Activated CD4-positive, alpha-beta T cell treated with anti-CD3 and anti-CD28 coated beads, Interleukin-2, amount 10 ng/mL, durations not matched to agents 7 days and 5 days (primary cell): ENCODE data around the gene HIVEP3. TPM values are rescaled to one million over a fixed set of nuclear protein-coding genes. Genes with fewer than 3 reads are reported as not detected.

Source experiments
- CTCF ChIA-PET: fragments of 350-600 bp; sonication (Branson Sonifier 250); formaldehyde crosslinking; loops from one replicate; lab custom pipeline; 2021; ENCODE audit warnings: antibody characterized with exemption; lab: Charles Lee
- POLR2A ChIA-PET: fragments of 350-600 bp; sonication (Branson Sonifier 250); formaldehyde crosslinking; loops from one replicate; lab custom pipeline; 2021; ENCODE audit warnings: antibody characterized with exemption; lab: Charles Lee
- DNase-seq: peaks from one replicate; pipeline ENCODE4 v3.0.0-alpha.2; 2020
- H3K27ac Mint-ChIP-seq: one replicate; pipeline ENCODE4 v1.8.0; 2021; ENCODE audit warnings: mild to moderate bottlenecking, moderate library complexity, mixed read lengths
- H3K27me3 Mint-ChIP-seq: one replicate; pipeline ENCODE4 v1.8.0; 2021; ENCODE audit warnings: mixed read lengths
- H3K36me3 Mint-ChIP-seq: one replicate; pipeline ENCODE4 v1.8.0; 2021; ENCODE audit warnings: low read depth, mixed read lengths
- H3K4me1 Mint-ChIP-seq: one replicate; pipeline ENCODE4 v1.8.0; 2021; ENCODE audit warnings: mixed read lengths
- H3K4me3 Mint-ChIP-seq: one replicate; pipeline ENCODE4 v1.8.0; 2021; ENCODE audit warnings: mild to moderate bottlenecking, moderate library complexity, mixed read lengths
- H3K9me3 Mint-ChIP-seq: one replicate; pipeline ENCODE4 v1.8.0; 2021; ENCODE audit warnings: mixed read lengths
- total RNA-seq, 2 experiments: library from RNA; stranded (reverse); gene quantifications; one replicate each; pipeline ENCODE4 v1.2.3, GENCODE V29; 2021

Gene HIVEP3
- total RNA-seq, 2 experiments from 2014 or later = 18.4 to 21.5 TPM

- DNase-seq = no peak
- no peak overlapping the region for H3K27ac Mint-ChIP-seq
- H3K9me3 Mint-ChIP-seq = peaks cover 5% of the 10 kb centered on the region
- ChIA-PET POLR2A (no interaction called here), CTCF (interaction anchor here (0.7 kb wide), 1 partner anchor 34 kb away, joined by 3 read pairs; no protein-coding TSS in a partner anchor)
- H3K4me3 Mint-ChIP-seq = no peak overlapping the region
- no peaks in the 10 kb centered on the region for H3K27me3 Mint-ChIP-seq
- peaks cover 6% of the 10 kb centered on the region for H3K36me3 Mint-ChIP-seq
- H3K4me1 Mint-ChIP-seq = peaks cover 2% of the 10 kb centered on the region
Measured at GRCh38 chr1:41607808-41608207, 310.9 kb downstream of the HIVEP3 start.

- peaks cover 18% of the 10 kb centered on the region for H3K36me3 Mint-ChIP-seq
- H3K4me3 Mint-ChIP-seq = no peak overlapping the region
- peaks cover 16% of the 10 kb centered on the region for H3K4me1 Mint-ChIP-seq
- H3K27me3 Mint-ChIP-seq = no peaks in the 10 kb centered on the region
- ChIA-PET CTCF (no interaction called here), POLR2A (no interaction called here)
- H3K9me3 Mint-ChIP-seq = peaks cover 18% of the 10 kb centered on the region
- H3K27ac Mint-ChIP-seq = no peak overlapping the region
- no peak for DNase-seq
Measured at GRCh38 chr1:41599912-41600311, 318.8 kb downstream of the HIVEP3 start.

DNA sequence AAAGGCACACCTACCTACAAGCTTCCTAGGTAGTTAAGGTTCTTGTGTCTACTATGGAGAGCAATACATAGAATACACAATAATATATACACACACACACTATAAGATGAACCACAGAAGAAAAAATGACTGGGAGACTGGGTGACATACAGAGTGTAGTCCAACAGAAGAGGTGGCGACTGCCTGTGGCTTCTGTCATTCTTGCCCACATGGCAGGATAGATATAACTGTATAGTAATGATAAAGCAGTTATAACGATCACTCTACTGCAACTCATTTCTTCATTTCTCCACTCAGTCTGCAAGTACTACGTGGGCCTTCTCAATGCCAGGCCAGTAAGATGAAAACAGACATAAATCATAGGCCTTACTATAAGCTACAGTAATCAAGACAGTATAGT lies 320.4 kb downstream of the HIVEP3 start:
- Mint-ChIP-seq H3K4me1 (peaks cover 16% of the 10 kb centered on the region), H3K36me3 (peaks cover 15% of the 10 kb centered on the region), H3K27ac (no peak overlapping the region), H3K27me3 (no peaks in the 10 kb centered on the region), H3K9me3 (peaks cover 13% of the 10 kb centered on the region), H3K4me3 (no peak overlapping the region)
- ChIA-PET CTCF (interaction anchor here (0.5 to 1.6 kb wide), 2 partner anchors 9 to 189 kb away, joined by 3 to 4 read pairs; no protein-coding TSS in a partner anchor), POLR2A (no interaction called here)
- DNase-seq = no peak

GRCh38 chr1:41592451-41593125 lies 326.1 kb downstream of the HIVEP3 start:
- Mint-ChIP-seq H3K36me3 (peaks cover 6% of the 10 kb centered on the region), H3K9me3 (peaks cover 2% of the 10 kb centered on the region), H3K27me3 (no peaks in the 10 kb centered on the region), H3K27ac (no peak overlapping the region), H3K4me1 (peaks cover 3% of the 10 kb centered on the region), H3K4me3 (no peak overlapping the region)
- POLR2A ChIA-PET = no interaction called here
- DNase-seq = no peak
- CTCF ChIA-PET = no interaction called here

DNA sequence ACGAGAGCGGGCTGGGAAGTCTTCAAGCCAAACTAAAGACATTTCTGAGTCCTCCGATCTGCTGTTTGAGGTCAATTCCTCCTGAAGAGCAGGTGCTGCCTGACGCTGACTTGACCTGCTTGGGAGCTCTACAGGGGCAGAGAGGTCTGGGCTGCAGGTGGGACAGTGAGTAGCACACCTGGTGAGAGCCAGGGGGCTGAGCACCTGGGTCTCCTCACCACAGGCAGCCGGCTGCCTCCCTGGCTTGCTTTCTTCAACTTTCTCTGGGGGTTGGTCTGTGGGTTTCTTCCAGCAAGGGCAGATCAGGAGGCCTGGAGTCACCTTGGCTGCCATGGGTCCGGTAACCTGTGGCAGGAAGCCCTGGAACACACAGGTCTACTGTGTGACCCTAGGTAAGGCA lies 326.8 kb downstream of the HIVEP3 start:
- no peak for DNase-seq
- Mint-ChIP-seq H3K27ac (no peak overlapping the region), H3K9me3 (peaks cover 2% of the 10 kb centered on the region), H3K27me3 (no peaks in the 10 kb centered on the region), H3K4me1 (peaks cover under 1% of the 10 kb centered on the region), H3K36me3 (peaks cover 6% of the 10 kb centered on the region), H3K4me3 (no peak overlapping the region)
- ChIA-PET POLR2A (no interaction called here), CTCF (no interaction called here)

DNA sequence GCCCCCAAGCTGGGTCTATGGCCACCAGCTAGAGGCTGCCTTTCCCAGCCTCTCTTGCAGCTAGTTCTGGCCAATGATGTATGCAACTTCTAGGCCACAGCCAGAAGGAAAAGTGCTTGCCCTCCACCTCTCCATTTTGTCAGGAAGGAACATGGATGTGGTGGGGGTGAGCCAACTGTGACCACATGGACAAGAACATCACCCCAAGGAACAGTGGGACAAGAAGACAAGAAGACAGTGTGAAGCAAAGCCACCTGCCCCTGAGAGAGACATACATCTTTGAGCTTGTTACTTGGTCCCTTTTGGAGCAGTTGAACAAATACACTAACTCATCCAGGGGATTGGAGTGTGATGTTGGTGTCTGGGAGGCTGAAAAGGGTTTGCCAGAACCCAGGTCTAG lies 328.4 kb downstream of the HIVEP3 start:
- ChIA-PET POLR2A (no interaction called here), CTCF (interaction anchor here (0.8 to 1.7 kb wide), 2 partner anchors 15 to 203 kb away, joined by 3 to 4 read pairs; no protein-coding TSS in a partner anchor)
- H3K36me3 Mint-ChIP-seq = peaks cover 6% of the 10 kb centered on the region
- no peak overlapping the region for H3K4me3 Mint-ChIP-seq
- no peak for DNase-seq
- H3K9me3 Mint-ChIP-seq = peaks cover 2% of the 10 kb centered on the region
- no peaks in the 10 kb centered on the region for H3K4me1 Mint-ChIP-seq
- no peak overlapping the region for H3K27ac Mint-ChIP-seq
- H3K27me3 Mint-ChIP-seq = no peaks in the 10 kb centered on the region

DNA sequence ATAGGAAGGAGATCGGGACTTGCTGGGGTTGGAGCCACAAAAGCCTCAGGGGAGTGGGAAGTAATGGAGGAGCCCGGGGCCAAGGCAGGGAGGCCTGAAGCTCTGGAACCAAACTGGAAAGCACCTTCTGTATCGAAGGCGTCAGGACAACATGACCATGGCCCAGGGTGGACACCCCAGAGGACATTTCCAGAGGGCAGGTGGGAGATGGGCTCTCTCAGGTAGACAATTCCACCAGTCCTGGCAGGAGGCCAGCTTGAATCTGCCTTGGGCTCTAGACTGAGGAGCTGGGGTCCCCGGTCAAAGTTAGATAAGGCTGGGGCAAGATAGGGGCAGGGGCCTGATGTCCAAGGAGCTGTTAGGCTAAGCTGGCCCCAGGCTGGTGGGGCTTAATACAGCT lies 329.3 kb downstream of the HIVEP3 start:
- ChIA-PET POLR2A (no interaction called here), CTCF (interaction anchor here (0.7 to 1.7 kb wide), 5 partner anchors 9 to 21 kb away, joined by 3 to 4 read pairs (median 4); no protein-coding TSS in a partner anchor)
- H3K27me3 Mint-ChIP-seq = no peaks in the 10 kb centered on the region
- no peak overlapping the region for H3K4me3 Mint-ChIP-seq
- no peak overlapping the region for H3K27ac Mint-ChIP-seq
- H3K4me1 Mint-ChIP-seq = no peaks in the 10 kb centered on the region
- peaks cover 6% of the 10 kb centered on the region for H3K36me3 Mint-ChIP-seq
- no peak for DNase-seq
- H3K9me3 Mint-ChIP-seq = peaks cover 2% of the 10 kb centered on the region

DNA sequence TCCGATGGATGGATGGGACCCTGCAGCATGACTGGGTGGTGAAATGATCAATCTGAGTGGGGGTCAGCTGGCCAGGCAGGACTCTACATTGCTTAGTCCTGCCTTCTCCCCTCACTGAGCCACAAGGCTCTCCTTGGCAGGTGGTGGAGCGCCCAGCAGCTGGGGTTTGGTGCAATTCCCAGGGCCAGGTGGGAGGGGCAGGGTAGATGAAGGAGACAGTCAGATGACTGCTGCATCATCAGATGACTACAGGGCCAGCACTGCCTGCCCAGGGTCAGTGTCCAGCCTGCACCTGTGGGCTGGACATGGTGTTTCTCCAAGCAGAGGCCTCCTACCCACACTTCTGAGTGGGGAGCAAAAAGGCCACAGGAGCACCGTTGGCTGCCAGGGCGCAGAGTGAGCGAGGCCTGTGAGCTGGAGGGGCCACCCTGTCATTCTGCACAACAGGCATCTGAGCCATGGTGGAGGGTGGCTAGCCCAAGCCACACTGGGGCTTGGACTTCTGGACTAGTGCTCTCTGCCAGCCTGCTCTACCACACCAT lies 330.3 kb downstream of the HIVEP3 start:
- no peak overlapping the region for H3K27ac Mint-ChIP-seq
- H3K27me3 Mint-ChIP-seq = no peaks in the 10 kb centered on the region
- no peak for DNase-seq
- H3K4me3 Mint-ChIP-seq = no peak overlapping the region
- ChIA-PET POLR2A (no interaction called here), CTCF (interaction anchor here (1.3 kb wide), 1 partner anchor 14 kb away, joined by 4 read pairs; no protein-coding TSS in a partner anchor)
- peaks cover 9% of the 10 kb centered on the region for H3K36me3 Mint-ChIP-seq
- no peaks in the 10 kb centered on the region for H3K4me1 Mint-ChIP-seq
- peaks cover 2% of the 10 kb centered on the region for H3K9me3 Mint-ChIP-seq

GRCh38 chr1:41587791-41588190 lies 330.9 kb downstream of the HIVEP3 start:
- no peak for DNase-seq
- ChIA-PET CTCF (interaction anchor here (0.6 kb wide), 1 partner anchor 203 kb away, joined by 3 read pairs; no protein-coding TSS in a partner anchor), POLR2A (no interaction called here)
- peak overlapping the region; percentile 54 for H3K27ac Mint-ChIP-seq
- no peak overlapping the region for H3K4me3 Mint-ChIP-seq
- no peaks in the 10 kb centered on the region for H3K4me1 Mint-ChIP-seq
- no peaks in the 10 kb centered on the region for H3K27me3 Mint-ChIP-seq
- H3K36me3 Mint-ChIP-seq = peaks cover 9% of the 10 kb centered on the region
- H3K9me3 Mint-ChIP-seq = peaks cover 2% of the 10 kb centered on the region

GRCh38 chr1:41586230-41586629 lies 332.5 kb downstream of the HIVEP3 start:
- ChIA-PET CTCF (no interaction called here), POLR2A (no interaction called here)
- Mint-ChIP-seq H3K36me3 (peaks cover 7% of the 10 kb centered on the region), H3K27ac (no peak overlapping the region), H3K4me3 (no peak overlapping the region), H3K9me3 (peaks cover 2% of the 10 kb centered on the region), H3K4me1 (peaks cover 7% of the 10 kb centered on the region), H3K27me3 (no peaks in the 10 kb centered on the region)
- DNase-seq = no peak

GRCh38 chr1:41583658-41584547 lies 334.8 kb downstream of the HIVEP3 start:
- no peak overlapping the region for H3K27ac Mint-ChIP-seq
- no peaks in the 10 kb centered on the region for H3K27me3 Mint-ChIP-seq
- H3K9me3 Mint-ChIP-seq = no peaks in the 10 kb centered on the region
- ChIA-PET POLR2A (interaction anchor here (0.6 kb wide), 1 partner anchor 9 kb away, joined by 3 read pairs; no protein-coding TSS in a partner anchor), CTCF (interaction anchor here (1.9 kb wide), 1 partner anchor 10 kb away, joined by 6 read pairs; no protein-coding TSS in a partner anchor)
- peaks cover 16% of the 10 kb centered on the region for H3K36me3 Mint-ChIP-seq
- H3K4me3 Mint-ChIP-seq = no peak overlapping the region
- peaks cover 15% of the 10 kb centered on the region for H3K4me1 Mint-ChIP-seq
- no peak for DNase-seq

GRCh38 chr1:41582851-41583657 lies 335.7 kb downstream of the HIVEP3 start:
- H3K27ac Mint-ChIP-seq = no peak overlapping the region
- DNase-seq = no peak
- no peaks in the 10 kb centered on the region for H3K9me3 Mint-ChIP-seq
- ChIA-PET CTCF (interaction anchor here (0.5 to 1.9 kb wide), 4 partner anchors 9 to 53 kb away, joined by 3 to 6 read pairs (median 4); no protein-coding TSS in a partner anchor), POLR2A (interaction anchor here (0.6 kb wide), 1 partner anchor 9 kb away, joined by 3 read pairs; no protein-coding TSS in a partner anchor)
- peaks cover 17% of the 10 kb centered on the region for H3K36me3 Mint-ChIP-seq
- H3K27me3 Mint-ChIP-seq = no peaks in the 10 kb centered on the region
- no peak overlapping the region for H3K4me3 Mint-ChIP-seq
- peaks cover 15% of the 10 kb centered on the region for H3K4me1 Mint-ChIP-seq
